Stimulated activated CD8-positive, alpha-beta memory T cell treated with anti-CD3 and anti-CD28 coated beads, Interleukin-7, amount 100 ng/mL, for 24 hours (primary cell): Measurements from ENCODE around the gene SLC1A3.

ENCODE experiments used
- DNase-seq: peaks from one replicate; pipeline ENCODE4 v3.0.0-alpha.2; 2020; ENCODE audit warnings: low read depth

The SLC1A3 gene

GRCh38 chr5:36689225-36689624, 82.8 kb downstream of the SLC1A3 start:
- DNase-seq, result no peak

GRCh38 chr5:36690041-36690961, 83.9 kb downstream of the SLC1A3 start:
- DNase-seq, result peak; percentile 37

GRCh38 chr5:36691226-36691625, 84.8 kb downstream of the SLC1A3 start:
- DNase-seq, result no peak

- DNase-seq, result no peak
Observed at GRCh38 chr5:36691696-36692371, 85.4 kb downstream of the SLC1A3 start.

- DNase-seq, result no peak
Observed at GRCh38 chr5:36692791-36693763, 86.7 kb downstream of the SLC1A3 start.

- DNase-seq, result no peak
Observed at GRCh38 chr5:36694351-36694750, 87.9 kb downstream of the SLC1A3 start.

- no peak for DNase-seq
Observed at GRCh38 chr5:36696059-36696673, 89.8 kb downstream of the SLC1A3 start.

GRCh38 chr5:36698031-36698430, 91.6 kb downstream of the SLC1A3 start:
- DNase-seq, result no peak

GRCh38 chr5:36701085-36701698, 94.8 kb downstream of the SLC1A3 start:
- DNase-seq, result no peak

GRCh38 chr5:36703245-36703860, 96.9 kb downstream of the SLC1A3 start:
- DNase-seq, result no peak

- DNase-seq, result no peak
Observed at GRCh38 chr5:36704131-36704530, 97.7 kb downstream of the SLC1A3 start.

- DNase-seq, result no peak
Observed at GRCh38 chr5:36705055-36705454, 98.6 kb downstream of the SLC1A3 start.

GRCh38 chr5:36706662-36707061, 100.3 kb downstream of the SLC1A3 start:
- DNase-seq, result no peak

GRCh38 chr5:36708996-36709395, 102.6 kb downstream of the SLC1A3 start:
- DNase-seq, result no peak

- no peak for DNase-seq
Observed at GRCh38 chr5:36710039-36710438, 103.6 kb downstream of the SLC1A3 start.

GRCh38 chr5:36712706-36713105, 106.3 kb downstream of the SLC1A3 start:
- DNase-seq, result no peak

- no peak for DNase-seq
Observed at GRCh38 chr5:36713541-36713940, 107.1 kb downstream of the SLC1A3 start.

GRCh38 chr5:36717131-36717695, 110.8 kb downstream of the SLC1A3 start:
- no peak for DNase-seq

- DNase-seq, result no peak
Observed at GRCh38 chr5:36719282-36719681, 112.9 kb downstream of the SLC1A3 start.

GRCh38 chr5:36720688-36721087, 114.3 kb downstream of the SLC1A3 start:
- DNase-seq, result no peak
